GM18870 (cell line): ENCODE data around the gene LITAF.
"Not testable (repeated sequence)": the region's sequence is repeated elsewhere in the genome, so short reads cannot be mapped to it uniquely, and the experiment has no call there.

Source experiments
- ATAC-seq: cut with Tn5 transposase; IDR thresholded peaks from one replicate; pipeline ENCODE4 v1.9.1; 2021; ENCODE audit warnings: moderate library complexity; ENCODE audit not compliant: unreplicated experiment

LITAF gene

DNA sequence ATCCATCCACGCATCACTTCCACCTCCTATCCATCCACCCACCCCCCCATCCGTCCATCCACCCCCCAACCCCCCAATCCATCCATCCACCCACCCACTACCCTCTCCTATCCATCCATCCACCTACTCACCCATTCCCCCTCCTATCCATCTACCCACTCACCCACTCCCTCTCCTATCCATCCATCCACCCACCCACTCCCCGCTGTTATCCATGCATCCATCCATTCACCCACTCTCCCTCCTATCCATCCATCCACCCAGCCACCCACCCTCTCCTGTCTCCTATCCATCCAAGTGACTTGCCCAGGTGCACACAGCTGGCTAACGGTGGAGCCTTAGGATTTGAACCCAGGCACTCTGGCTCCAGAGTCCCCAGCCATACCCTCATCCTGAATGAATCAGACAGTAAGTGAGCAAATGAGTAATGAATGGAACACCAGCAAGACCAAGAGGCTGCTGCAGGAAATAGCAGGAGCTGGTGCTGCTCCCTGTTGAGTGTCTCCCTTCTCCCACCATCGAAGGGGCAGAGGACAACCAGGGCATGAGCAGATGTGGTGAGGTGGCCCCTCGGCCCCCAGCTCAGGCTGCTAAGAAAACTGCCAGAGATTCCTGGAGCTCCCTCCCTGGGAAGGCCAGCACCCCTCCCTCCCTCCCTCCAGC lies 62.5 kb downstream of the LITAF start:
- ATAC-seq, result no peak

GRCh38 chr16:11521055-11521454 lies 65.7 kb downstream of the LITAF start:
- no peak for ATAC-seq

- no peak for ATAC-seq
Measured at GRCh38 chr16:11520442-11520841, 66.3 kb downstream of the LITAF start.

DNA sequence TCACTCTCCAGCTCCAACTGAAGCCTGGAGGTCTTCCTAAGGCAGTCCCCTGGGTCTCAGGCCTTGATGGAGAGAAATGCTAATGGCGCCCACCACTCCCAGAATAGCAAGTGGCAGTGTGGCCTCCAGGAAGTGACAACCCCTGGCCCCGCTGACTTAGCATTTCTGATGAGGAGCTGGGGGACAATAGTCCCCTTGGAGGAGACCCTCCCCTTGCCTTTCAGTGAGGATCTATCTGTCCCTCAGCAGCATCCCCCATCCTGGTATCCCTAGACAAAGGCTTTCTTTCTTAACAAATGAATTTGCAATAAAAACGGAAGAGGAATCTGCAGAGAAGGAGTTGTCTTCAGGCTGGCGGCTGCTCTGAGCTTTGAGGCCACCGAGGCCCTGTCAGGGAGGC lies 68.8 kb downstream of the LITAF start:
- no peak for ATAC-seq

DNA sequence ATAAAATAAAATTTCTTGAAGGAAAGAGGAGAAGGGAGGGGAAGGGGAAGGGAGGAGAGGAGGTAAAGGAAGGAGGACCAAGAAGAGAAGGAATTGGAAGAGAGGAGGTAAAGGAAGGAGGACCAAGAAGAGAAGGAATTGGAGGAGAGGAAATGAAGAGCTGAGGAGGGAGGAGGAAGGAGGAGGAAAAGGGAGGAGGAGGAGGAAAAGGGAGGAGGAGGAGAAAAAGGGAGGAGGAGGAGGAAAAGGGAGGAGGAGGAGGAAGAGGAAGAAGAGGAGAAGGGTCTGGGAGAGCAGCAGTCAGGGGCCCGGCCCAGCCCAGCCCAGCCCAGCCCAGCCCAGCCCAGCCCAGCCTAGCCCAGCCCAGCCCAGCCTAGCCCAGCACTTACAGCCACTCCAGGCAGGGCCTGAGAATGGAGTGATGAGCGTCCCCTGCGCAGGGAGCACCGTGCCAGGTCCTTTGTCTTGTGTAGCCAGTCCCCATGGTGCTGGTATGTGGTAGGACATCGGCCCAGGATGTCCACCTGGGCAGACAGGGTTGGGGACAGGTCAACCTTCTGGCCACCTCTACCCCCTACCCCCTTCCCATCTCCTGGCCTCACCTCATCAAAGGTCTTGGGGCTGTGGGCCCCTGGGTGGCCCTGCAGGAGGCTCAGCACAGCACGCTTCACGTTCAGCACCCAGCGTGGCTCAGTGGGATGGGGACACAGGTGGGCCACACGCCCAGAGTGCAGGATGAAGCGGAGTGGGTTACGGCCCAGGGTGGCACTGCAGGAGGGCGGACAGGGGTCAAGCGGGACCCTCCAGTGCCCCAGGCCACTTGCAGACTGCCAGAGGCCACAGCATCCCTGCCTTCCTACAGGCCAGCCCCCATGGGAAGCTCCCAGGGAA lies 70.9 kb downstream of the LITAF start:
- no peak for ATAC-seq

DNA sequence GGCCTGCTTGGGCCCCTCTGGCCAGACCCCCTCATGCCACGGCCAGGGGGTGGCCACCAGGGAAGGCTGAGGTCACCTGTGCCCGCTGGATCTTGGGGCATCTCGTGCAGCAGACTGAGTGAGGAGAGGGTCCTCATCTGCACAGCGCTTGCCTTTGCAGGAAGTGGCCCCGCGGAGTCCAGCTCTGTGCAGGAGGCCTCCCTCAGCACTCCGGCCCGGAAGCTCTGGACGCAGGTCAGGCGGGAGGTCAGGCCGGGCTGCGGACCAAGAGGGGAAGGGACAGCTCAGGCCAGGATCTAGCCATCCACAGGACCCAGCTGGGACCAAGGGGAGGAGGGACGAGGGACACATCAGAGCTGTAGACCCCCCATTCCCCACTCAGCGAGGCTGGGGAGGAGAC lies 72.4 kb downstream of the LITAF start:
- ATAC-seq, result no peak

- ATAC-seq, result not testable (repeated sequence)
Measured at GRCh38 chr16:11513366-11513765, 73.4 kb downstream of the LITAF start.

DNA sequence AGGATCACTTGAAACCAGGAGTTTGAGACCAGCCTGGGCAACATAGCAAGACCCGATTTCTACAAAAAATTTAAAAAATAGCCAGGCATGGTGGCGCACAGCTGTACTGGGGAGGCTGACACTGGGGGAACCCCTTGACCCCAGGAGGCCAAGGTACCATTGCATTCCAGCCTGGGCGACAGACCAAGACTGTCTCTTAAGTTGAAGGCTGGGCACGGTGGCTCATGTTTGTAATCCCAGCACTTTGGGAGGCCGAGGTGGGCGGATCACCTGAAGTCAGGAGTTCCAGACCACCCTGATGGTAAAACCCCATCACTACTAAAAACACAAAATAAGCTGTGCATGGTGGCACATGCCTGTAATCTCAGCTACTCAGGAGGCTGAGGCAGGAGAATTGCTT lies 74.9 kb downstream of the LITAF start:
- ATAC-seq, result no peak

- no peak for ATAC-seq
Measured at GRCh38 chr16:11511328-11511727, 75.4 kb downstream of the LITAF start.

DNA sequence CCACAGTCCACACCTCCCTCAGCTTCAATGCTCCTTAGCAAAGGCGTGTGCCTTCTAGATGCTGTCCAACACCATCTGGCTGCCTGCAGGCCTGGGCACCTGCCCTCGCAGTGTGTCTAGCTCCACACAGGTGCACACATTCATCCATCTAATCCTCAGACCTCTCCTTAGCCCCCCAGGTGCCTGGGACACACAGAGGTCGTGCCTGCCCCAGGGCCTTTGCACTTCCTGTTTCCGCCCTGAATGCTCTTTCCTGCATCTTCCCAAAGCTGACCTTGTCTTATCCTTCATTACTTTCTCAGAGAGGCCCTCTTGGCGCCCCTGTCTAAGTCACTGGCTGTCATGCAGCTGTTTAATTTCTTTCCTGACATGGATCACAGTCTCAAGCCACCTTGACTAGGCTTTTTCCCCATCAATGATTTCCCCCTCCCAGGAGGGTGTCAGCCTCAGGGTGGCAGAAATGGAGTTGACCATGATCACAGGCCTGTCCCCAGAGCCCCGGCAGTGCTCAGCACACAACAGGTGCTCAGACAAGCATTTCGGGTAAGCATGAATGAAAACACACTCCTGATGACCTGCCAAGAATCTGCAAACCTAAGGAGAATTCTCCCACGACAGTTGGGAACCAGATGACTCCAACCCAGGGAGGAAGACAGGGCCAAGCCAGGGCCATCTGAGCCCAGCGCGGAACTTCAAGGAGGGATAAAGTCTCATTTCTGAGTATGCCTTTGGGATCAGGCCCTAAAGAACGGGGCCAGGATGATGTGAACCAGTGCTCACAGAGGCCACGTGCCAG lies 76.3 kb downstream of the LITAF start:
- no peak for ATAC-seq

DNA sequence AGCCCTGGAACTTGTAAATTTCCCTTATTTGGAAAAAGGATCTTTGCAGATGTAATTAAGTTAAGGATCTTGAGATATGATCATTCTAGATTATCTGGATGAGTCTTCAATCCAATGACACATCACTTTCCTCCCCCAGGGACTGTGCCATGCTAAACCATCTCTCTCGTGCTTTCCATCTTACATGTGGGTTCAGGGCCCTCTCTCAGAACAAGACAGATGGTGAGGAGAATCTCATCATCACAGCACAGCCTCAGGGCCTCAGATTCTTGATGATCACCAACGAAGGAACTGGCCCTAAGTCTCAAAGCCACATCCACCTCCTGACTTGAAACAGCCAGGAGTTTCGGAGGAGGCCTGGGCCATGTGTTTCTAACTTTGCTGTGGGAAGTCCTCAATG lies 78.7 kb downstream of the LITAF start:
- ATAC-seq, result no peak

DNA sequence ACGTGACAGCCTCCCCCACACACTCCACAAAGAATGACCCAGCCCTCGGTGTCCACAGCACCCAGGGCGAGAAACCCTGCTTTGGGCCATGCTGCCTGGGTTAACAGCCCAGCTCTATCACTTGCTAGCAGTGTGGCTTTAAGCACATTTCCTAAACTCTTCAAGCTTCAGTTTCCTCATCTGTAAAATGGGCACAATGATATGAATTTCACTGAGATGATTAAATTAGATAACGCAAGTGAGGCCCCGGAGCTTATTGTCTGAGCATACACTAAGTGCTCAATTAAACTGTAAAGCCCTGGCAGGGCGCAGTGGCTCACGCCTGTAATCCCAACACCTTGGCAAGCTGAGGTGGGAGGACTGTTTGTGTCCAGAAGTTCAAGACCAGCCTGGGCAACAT lies 79.4 kb downstream of the LITAF start:
- no peak for ATAC-seq

DNA sequence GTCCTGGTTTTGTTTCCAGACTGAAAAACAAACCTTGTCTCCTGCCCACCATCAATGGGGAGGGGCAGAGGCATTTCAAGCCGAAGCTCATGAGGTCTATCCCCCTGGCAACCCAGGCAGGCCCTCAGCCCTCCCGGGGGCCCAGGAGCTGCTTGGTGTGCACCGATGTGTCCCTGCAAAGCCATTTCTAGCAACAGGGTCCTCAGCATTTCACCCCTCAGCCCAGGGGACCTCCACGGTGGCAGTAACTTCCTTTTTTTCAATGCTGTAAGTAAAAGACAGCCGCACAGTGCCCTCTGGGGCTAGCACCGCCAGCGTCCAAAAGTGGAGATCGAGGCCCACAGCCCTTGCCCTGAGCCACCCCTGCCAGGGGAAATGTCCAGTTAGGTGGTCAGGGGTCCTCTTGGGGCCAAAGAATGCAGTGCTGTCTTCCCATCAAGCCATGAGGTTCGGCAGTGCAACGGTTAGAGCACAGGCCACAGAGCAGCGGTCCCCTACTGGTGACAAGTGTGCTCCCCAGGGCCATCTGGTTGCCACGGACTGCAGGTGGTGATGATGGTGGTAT lies 79.9 kb downstream of the LITAF start:
- ATAC-seq, result no peak

GRCh38 chr16:11504261-11504660 lies 82.5 kb downstream of the LITAF start:
- ATAC-seq, result not testable (repeated sequence)

DNA sequence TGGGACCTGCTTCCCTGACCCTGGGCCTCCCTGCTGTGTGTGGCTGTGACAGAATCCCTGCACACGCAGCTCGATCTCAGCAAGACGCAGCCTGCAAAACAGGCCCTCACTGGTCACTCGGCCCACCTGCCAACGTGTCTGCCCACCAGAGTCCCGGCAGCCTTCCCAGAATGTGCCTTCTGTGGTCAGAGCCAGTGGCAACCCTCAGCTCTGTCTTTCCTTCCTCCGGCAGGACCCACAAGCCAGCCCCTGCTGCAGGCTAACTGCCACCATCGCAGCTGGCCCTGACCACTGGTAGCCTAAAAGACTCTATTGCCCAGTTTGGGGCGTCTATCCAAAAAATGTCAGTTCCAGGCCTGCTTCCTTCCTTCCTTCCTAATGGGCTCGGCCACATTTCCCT lies 83.2 kb downstream of the LITAF start:
- ATAC-seq, result no peak

DNA sequence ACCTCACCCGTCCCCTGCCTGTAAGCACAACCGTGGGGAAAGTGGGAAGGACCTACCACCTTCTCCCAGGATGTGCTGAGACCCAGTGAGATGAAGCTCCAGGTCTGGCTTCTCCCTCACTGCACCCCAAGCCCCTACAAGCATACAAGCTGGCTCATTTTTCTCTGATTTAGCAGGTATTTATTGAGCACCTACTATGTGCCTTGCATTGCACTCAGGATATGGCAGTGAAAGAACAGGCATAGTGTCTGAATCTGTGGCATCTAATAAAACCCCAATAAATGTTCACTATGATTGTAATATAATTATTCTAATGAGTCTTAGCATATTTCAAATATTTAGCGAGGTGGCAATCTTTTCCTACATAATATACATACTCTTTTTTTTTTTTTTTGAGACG lies 84.5 kb downstream of the LITAF start:
- no peak for ATAC-seq

- no peak for ATAC-seq
Measured at GRCh38 chr16:11501632-11502031, 85.1 kb downstream of the LITAF start.

- ATAC-seq, result no peak
Measured at GRCh38 chr16:11500700-11501346, 85.9 kb downstream of the LITAF start.

GRCh38 chr16:11499295-11500089 lies 87.2 kb downstream of the LITAF start:
- ATAC-seq, result no peak

DNA sequence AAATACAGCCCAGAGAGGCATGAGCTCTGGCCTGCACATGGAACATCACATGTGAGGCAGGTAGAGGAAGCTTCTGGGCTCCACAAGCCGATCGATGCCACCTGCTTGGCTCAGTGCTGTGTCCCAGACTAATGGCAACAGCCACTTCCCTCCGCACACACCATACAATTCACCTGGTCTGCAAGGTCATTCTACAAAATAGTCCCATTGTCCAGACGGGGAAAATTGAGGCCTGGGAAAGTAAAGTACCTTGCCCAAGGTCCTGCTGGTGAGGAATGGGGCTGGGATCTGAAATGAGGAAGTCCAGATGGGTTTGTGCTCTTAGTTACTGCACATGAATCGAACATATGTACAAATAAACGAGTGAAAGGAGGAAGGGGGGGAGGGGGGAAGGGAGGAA lies 88.0 kb downstream of the LITAF start:
- ATAC-seq, result no peak
